H54 (cell line): ENCODE data around the gene STIM1.

Experiments used
- DNase-seq: peaks from one replicate; pipeline ENCODE4 v3.0.0; 2011; ENCODE audit warnings: low spot score, mixed read lengths; ENCODE audit not compliant: insufficient read length
- FAIRE-seq: peaks from 3 replicates; lab custom pipeline; 2011; peaks lifted over from hg19 to GRCh38; lab: Jason Lieb, UNC
- POLR2A ChIP-seq: IDR thresholded peaks from 2 replicates; pipeline ENCODE4 v1.6.1; 2011; ENCODE audit warnings: low read depth, mild to moderate bottlenecking, low read length

Gene STIM1

DNA sequence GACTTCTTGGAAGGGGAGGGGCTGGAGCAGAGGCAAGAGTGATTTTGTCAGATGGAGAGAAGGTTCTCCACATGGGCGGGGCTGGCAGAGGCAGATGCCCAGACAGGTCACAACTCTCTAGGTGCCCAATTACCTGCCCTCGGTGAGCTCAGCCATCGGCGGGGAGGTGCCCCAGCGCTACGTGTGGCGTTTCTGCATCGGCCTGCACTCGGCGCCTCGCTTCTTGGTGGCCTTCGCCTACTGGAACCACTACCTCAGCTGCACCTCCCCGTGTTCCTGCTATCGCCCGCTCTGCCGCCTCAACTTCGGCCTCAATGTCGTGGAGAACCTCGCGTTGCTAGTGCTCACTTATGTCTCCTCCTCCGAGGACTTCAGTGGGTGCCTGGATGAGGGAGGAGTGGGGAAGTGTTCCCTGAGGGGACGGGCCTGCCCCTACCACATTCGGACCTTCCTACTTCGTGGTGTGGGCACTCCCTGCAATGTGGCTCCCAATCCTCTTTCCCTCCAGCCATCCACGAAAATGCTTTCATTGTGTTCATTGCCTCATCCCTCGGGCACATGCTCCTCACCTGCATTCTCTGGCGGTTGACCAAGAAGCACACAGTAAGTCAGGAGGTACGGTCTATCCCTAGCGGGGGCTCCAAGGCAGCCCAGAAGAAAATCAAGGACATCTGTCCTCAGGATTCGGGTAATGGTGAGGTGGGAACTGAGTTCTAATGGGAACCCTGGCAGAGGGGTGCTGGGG is 31.5 kb upstream of the STIM1 start:
- no peak for FAIRE-seq

DNA sequence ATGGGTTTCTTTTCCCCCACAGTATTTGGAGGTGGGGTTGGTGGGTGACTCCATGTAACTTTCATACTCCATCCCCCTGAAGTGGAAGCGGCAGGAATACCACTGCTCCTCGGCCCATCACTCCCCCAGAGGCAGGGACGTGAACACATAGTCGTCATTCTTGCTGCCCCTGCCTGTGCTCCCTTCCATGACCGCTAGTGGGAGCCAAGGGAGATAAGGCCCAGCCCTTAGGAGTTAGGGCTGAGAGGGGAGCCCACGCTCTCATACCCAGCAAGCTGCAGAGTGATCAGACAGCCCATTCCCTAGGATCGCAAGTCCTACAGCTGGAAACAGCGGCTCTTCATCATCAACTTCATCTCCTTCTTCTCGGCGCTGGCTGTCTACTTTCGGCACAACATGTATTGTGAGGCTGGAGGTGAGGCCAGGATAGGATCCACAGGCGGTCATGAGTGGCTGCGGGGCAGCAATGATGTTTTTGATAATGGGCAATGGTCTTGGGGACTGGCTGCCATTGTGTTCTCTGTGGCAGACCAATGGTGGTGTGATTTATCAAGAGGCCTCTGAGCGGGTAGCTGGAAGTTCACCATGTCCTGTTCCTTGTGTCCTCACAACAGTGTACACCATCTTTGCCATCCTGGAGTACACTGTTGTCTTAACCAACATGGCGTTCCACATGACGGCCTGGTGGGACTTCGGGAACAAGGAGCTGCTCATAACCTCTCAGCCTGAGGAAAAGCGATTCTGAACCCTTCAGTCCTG is 30.6 kb upstream of the STIM1 start:
- FAIRE-seq = no peak
- peak; percentile 61 for DNase-seq
- no peak for TF ChIP-seq POLR2A

More for the DNA sequence above, 31.5 kb upstream of the STIM1 start:
- DNase-seq = no peak
- TF ChIP-seq POLR2A = no peak

DNA sequence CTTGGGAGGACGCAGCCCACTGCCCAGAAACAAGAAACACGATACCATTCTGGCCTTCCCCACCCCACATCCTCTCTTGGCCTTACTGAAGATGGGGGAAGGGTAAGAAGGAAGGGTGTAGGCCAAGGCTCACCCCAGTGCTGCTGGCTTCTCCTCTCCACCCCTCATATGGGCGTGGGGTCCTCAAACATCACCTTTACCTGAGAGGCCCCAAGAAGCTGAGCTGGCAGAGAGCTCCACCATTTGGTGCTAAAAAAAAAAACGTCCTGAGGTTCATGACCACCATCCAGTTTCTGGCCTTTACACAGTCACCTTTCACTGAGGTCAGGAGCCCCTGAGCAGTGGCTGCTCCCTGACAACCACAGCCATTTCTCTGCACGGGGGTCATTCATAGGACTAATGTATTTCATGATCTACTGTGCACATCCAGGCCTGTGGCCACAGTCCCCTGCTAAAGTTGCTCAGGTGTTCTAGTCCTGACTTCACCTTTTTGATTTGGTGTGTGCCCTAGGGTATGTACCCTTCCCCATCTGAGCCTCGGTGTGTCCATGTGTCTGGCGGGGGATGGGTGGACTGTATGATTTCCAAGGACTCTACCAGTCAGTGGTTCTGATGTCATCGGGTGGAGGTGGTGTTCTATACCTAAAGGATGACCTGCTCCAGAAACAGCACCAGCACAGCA is 29.9 kb upstream of the STIM1 start:
- no peak for FAIRE-seq
- no peak for DNase-seq
- TF ChIP-seq POLR2A = no peak

DNA sequence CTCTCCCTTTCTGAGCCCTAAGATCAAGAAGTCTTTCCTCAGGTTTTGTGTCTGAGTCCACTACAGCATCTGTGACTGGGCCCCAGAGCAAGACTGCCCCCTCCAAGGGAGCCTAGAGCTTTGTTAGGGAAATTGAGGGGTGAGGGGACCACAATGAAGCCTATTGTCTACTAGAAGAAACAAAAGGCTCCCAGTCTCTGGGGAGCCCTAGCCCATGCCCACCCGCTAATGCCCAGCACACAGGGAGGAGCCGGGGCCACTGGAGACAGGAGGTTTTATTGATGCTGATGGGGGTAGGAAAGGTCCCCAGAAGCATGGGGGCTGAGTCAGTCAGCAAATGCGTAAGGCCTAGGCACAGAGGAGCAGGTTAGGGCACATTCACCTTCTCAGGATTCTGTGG is 28.7 kb upstream of the STIM1 start:
- no peak for TF ChIP-seq POLR2A
- no peak for FAIRE-seq
- no peak for DNase-seq

DNA sequence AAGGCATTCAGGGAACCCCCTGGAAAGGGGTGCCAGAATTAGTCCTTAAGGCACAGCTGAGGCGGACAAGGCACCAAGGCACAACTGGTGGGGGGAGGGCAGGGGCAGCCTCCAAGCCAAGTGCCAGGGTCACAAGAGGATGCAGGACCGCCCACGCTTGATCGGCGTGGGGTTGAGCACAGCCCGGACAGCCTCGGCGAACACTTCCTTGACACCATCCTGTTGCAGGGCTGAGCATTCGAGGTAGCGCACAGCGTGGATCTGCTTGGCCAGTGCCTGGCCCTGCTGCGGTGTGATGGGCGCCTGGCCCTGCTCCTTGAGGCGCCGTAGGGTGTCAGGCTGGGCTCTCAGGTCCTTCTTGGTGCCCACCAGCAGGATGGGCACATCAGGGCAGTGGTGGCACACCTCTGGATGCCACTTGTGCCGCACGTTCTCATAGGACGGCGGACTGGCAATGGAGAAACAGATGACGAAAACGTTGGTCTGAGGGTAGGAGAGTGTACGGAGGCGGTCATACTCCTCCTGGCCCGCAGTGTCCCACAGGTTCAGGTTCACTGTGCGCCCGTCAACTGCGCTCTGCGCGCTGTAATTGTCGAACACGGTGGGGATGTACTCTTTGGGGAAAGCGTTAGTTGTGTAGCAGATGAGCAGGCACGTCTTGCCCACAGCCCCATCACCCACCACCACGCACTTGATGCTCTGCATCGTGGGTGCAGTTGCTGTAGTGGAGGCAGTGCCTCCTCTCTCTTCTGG is 27.9 kb upstream of the STIM1 start:
- no peak for FAIRE-seq
- TF ChIP-seq POLR2A = no peak
- DNase-seq = no peak

DNA sequence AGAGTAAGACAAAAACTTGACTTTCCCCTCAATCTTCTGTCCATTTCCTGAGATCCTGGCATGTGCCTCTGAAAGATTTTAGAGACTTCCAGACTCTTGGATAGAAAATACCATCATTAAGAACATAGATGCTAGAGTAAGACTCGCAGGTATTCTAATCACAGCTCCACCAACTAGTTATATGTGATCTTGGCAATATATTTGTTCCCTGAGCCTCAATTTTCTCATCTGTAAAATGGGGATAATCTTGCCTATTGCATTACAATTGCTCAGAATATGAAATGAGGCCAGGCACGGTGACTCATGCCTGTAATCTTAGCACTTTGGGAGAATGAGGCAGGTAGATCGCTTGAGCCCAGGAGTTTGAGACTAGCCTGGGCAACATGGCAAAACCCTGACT is 25.4 kb upstream of the STIM1 start:
- no peak for FAIRE-seq
- TF ChIP-seq POLR2A = no peak
- no peak for DNase-seq

DNA sequence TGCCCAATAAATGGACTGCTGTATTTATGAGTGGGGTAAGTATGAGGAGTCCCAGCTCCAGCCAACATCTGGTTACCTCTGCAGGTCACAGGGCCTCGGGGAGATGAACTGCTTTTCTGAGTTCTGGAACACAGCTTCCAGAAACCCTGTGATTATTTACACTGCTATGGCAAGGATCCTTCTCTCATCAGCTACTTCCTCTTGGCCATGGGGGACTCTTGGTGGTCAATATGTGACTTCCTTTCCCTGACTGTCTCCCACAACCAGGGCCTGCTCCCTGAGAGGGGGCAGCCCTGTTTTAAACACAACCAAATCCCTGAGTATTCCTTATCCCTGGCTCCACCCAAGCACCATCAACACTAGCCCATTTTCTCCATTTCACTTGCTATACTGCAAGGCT is 24.7 kb upstream of the STIM1 start:
- FAIRE-seq (no peak), DNase-seq (no peak)
- TF ChIP-seq POLR2A = no peak

DNA sequence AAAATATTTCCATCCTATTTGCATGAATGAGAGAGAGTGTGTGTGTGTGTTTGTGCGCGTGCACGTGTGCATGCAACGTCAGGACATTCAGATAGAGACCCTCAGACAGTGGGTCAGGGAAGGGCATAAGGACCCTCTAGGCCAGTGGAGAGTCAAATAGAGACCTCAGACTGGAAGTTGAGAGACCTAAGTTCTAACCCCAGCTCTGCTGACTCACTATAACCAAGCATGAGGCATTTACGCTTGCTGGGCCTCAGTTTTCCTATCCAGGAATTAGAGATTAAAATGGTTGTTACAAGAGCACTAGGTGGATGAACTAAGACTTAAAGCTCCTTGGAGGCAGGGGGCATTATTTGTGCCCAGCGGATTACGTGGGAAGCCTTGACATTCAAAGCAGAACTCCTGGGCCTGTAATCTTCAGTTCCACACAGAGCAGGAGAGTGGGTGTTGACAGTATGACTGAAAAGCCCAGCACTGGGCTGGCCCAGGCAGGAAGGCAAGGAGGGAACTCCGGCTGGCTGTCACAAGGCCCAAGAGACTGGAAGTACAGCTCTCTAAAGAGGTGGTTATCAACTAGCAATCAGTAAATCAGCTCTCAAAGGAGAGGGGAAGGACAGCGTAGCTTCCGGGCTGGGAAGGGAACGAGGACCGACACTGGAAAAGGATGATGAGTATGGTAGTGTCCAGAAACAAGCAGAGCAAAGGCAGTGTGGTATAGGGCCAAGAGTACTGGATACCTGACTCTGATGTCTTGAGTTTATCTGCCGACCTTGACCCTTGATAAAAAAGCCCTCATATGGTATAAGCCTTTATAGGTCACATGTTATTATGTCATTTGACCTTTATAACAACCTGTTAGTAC is 23.9 kb upstream of the STIM1 start:
- FAIRE-seq (no peak), DNase-seq (no peak)

DNA sequence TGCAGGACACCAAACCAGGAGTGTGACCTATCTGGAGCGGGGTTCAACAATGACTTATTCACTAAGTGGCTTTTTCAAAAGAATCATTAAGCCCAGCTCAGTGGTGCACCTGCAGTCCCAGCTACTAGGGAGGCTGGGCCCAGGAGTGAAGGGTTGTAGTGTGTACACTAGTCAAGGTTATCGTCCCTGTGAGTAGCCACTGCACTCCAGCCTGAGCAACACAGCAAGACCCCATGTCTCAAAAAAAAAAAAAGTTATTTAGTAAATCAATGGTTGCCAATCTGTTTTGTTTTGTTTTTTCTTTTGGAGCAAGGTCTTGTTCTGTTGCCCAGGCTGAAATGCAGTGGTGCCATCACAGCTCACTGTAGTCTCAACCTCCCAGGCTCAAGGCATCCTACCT is 22.6 kb upstream of the STIM1 start:
- no peak for DNase-seq
- no peak for FAIRE-seq
- no peak for TF ChIP-seq POLR2A

More for the DNA sequence above, 23.9 kb upstream of the STIM1 start:
- TF ChIP-seq POLR2A = no peak

DNA sequence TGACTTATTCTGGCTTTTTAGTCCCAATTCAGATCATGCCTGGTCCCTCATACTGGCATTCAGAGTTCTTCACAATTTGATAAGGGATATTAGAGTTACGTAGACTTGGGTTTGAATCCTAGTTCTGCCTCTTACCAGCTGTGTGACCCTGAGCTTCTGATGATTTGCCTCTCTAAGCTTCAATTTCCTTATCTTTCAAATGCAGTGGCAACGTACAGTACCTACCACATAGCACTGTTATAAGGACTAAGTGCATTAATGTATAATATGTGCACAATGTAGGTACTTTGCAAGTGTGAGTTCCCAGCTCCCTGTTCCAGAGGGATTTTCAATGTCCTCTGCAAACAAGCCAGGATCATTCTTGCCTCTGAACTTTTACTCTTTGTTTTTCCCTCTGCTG is 22.0 kb upstream of the STIM1 start:
- no peak for FAIRE-seq
- DNase-seq = no peak
- no peak for TF ChIP-seq POLR2A

DNA sequence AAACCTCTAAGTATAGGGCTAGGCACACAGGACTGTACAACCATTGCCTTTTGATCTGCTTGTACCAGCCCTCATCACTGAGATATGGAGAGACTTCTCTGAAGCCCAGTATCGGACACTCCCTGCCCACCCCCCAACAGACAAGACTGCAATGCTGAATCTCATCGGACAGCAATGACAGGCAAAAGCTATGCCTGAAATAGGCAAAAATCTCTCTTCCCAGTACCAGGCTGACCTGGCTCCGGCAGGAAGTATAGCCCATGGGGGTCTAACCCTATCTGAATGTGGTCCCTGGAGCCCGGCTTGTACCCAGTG is 21.2 kb upstream of the STIM1 start:
- FAIRE-seq (no peak), DNase-seq (no peak)
- no peak for TF ChIP-seq POLR2A

DNA sequence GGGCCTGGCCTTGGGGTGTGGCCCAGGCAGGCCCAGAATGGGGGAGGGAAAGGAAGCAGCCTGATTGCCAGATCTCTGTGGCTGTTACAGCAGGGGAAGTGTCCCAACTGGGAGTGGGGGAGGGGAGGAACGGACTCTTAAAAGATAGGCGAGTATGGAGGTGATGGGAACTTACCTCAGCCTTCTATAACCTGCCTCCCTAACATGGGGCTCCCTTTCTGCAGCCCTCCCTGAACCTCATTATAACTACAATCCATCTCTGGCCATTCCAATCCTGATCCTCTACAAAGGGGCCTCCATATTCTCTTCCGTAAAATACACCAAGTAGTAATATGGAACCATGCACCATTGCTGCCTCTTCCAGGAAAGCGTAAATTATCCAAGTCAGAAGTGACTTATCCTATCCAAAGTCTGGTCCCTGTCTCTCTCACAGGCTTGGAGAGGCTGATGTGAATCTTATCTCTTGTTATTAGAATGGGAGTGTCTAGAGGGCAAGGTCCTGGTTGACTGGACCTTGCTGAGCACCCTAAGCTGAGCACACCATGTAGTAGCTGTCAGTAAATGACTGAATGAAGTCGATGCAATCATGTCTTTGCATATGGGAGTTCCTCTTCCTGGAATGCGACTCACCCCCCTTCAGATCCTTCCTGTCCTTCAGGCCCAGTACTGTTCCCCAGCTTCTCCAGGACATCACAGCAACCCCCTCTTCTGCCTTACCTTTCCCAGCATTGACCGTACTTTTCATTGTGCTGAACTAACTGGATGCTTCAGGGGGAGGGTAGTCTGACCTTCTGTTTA is 20.6 kb upstream of the STIM1 start:
- DNase-seq (no peak), FAIRE-seq (no peak)
- no peak for TF ChIP-seq POLR2A
